Spleen (tissue), 11 donors: ENCODE measurements around the gene SERINC3. TPM values are rescaled to one million over a fixed set of nuclear protein-coding genes. Genes with fewer than 3 reads are reported as not detected.

Experiments
- DNase-seq: peaks from one replicate; pipeline ENCODE4 v3.0.0-alpha.2; 2020
- H3K27ac ChIP-seq, 8 donors: fragments of 200-600 bp; sonication (generic) in 7 of 8; 1 replicate in 4 of 8; 2 replicates in 4 of 8; pipeline versions ENCODE4 v1.5.0 to v1.8.0; 2016 to 2021; ENCODE audit warnings: inconsistent platforms in 4 of 8, mild to moderate bottlenecking in 4 of 8, moderate library complexity in 1 of 8
- H3K27me3 ChIP-seq, 7 donors: fragments of 200-600 bp; sonication (generic) in 6 of 7; replicated peaks in 1 of 7; 1 replicate in 4 of 7; 2 replicates in 3 of 7; pipeline versions ENCODE4 v1.5.0 to v1.8.0; 2016 to 2021; ENCODE audit warnings: inconsistent platforms in 3 of 7, mild to moderate bottlenecking in 1 of 7
- H3K36me3 ChIP-seq, 6 donors: fragments of 200-600 bp; sonication (generic) in 5 of 6; 1 replicate in 4 of 6; 2 replicates in 2 of 6; pipeline versions ENCODE4 v1.5.0 to v1.8.0; 2016 to 2021; ENCODE audit warnings: inconsistent platforms in 2 of 6
- H3K4me1 ChIP-seq, 6 donors: fragments of 200-600 bp; sonication (generic) in 5 of 6; 1 replicate in 3 of 6; 2 replicates in 3 of 6; pipeline versions ENCODE4 v1.5.0 to v1.8.0; 2016 to 2021; ENCODE audit warnings: inconsistent platforms in 3 of 6
- H3K4me3 ChIP-seq, 8 donors: fragments of 200-600 bp; sonication (generic) in 7 of 8; 1 replicate in 4 of 8; 2 replicates in 4 of 8; pipeline versions ENCODE4 v1.5.0 to v1.8.0; 2016 to 2021; ENCODE audit warnings: inconsistent platforms in 4 of 8, mild to moderate bottlenecking in 4 of 8, moderate library complexity in 2 of 8
- H3K9me3 ChIP-seq, 8 donors: fragments of 200-600 bp; sonication (generic) in 7 of 8; 1 replicate in 4 of 8; 2 replicates in 4 of 8; pipeline versions ENCODE4 v1.5.0 to v1.8.0; 2016 to 2021; ENCODE audit warnings: inconsistent platforms in 4 of 8
- POLR2A ChIP-seq, 3 donors: fragments of 450-650 bp; IDR thresholded peaks; one replicate each; pipeline ENCODE4 v1.5.1; 2017; ENCODE audit warnings: antibody characterized with exemption in 3 of 3, mild to moderate bottlenecking in 1 of 3
- POLR2AphosphoS5 ChIP-seq, 3 donors: sonication (generic); formaldehyde crosslinking; IDR thresholded peaks; one replicate each; pipeline ENCODE4 v1.5.1; 2017; ENCODE audit warnings: antibody characterized with exemption in 3 of 3
- WGBS, 5 donors: extraction: QIAGEN DNeasy Blood & Tissue Kit in 3 of 5; methylation state at CpG; one replicate each; pipeline versions ENCODE4 v1.1.5 to v1.1.7; 2013 to 2018; 5-methylcytosine and 5-hydroxymethylcytosine counted together
- intact Hi-C: fragments of 100-400 bp; cut with DNase I; formaldehyde crosslinking; loops from one replicate; pipeline ENCODE4 v1.15.0; 2023; ENCODE audit warnings: low total_unique reads
- polyA plus RNA-seq, 3 donors: library from polyadenylated mRNA; stranded (reverse); fragments of 200-250 nt; gene quantifications; one replicate each; pipeline ENCODE4 v1.2.1, GENCODE V29; 2013
- total RNA-seq, 7 donors: library from RNA; depleted of rRNA in 3 of 7; stranded (reverse); fragments of >200 nt in 3 of 7; fragmentation: NEBNext Ultra II Directional in 4 of 7; extraction: Animal tissue kit (Norgen Biotek cat#: 25700) in 4 of 7; gene quantifications; one replicate each; pipeline versions ENCODE4 v1.1.0 to v1.2.1, GENCODE V29; 2016 to 2021
- TF ChIP-seq, protein P1 (sequence below), 11 experiments: fragments of 200-600 bp in 7 of 11; fragments of 450-650 bp in 4 of 11; sonication (generic) in 4 of 11; IDR thresholded peaks in 8 of 11; conservative IDR thresholded peaks in 3 of 11; 1 replicate in 7 of 11; 2 replicates in 4 of 11; pipeline versions ENCODE4 v1.4.0 to v1.8.0; 2016 to 2021; ENCODE audit warnings: antibody characterized with exemption in 11 of 11, inconsistent platforms in 4 of 11, mild to moderate bottlenecking in 1 of 11
- donor health status: healthy with polysubstance abuse.
- donor health status: DM: no; HTN: no; CAD: no; lungs with moderate emphysema.
- donor health status: DM: no; HTN: no; CAD: no.
- donor health status: Bipolar disorder and iron deficiency.
- donor health status: healthy.
- donor health status: DM: no; HTN: no; CAD: no.
- donor health status: DM: yes; HTN: yes; CAD: no.

SERINC3 gene
- total and polyA plus RNA-seq, 10 donors, result 14.5 to 117 (median 85.5) TPM

- TF ChIP-seq POLR2A (IDR thresholded peaks at IDR 0.05) (no peak), POLR2AphosphoS5 (IDR thresholded peaks at IDR 0.05) (no peak)
- TF ChIP-seq, protein P1, sequence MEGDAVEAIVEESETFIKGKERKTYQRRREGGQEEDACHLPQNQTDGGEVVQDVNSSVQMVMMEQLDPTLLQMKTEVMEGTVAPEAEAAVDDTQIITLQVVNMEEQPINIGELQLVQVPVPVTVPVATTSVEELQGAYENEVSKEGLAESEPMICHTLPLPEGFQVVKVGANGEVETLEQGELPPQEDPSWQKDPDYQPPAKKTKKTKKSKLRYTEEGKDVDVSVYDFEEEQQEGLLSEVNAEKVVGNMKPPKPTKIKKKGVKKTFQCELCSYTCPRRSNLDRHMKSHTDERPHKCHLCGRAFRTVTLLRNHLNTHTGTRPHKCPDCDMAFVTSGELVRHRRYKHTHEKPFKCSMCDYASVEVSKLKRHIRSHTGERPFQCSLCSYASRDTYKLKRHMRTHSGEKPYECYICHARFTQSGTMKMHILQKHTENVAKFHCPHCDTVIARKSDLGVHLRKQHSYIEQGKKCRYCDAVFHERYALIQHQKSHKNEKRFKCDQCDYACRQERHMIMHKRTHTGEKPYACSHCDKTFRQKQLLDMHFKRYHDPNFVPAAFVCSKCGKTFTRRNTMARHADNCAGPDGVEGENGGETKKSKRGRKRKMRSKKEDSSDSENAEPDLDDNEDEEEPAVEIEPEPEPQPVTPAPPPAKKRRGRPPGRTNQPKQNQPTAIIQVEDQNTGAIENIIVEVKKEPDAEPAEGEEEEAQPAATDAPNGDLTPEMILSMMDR (IDR thresholded peaks at IDR 0.05 in 8 of 11, conservative IDR thresholded peaks at IDR 0.05 in 3 of 11), result no peak
- no peak overlapping the region for H3K4me3 ChIP-seq
- H3K9me3 ChIP-seq, result no peaks in the 10 kb centered on the region
- no peaks in the 10 kb centered on the region for H3K27me3 ChIP-seq
- peaks cover 4 to 17% (median 15%) of the 10 kb centered on the region in 6 donors for H3K4me1 ChIP-seq
- H3K36me3 ChIP-seq, result no peaks in the 10 kb centered on the region
- H3K27ac ChIP-seq, result no peak overlapping the region
- no peak for DNase-seq
- WGBS, 5 donors, result 77 to 85% (median 83%) methylated on average over 2 of the region's 2 CpGs
- intact Hi-C loops, result no loop called here
Observed at GRCh38 chr20:44471481-44471882, 50.4 kb downstream of the SERINC3 start.

GRCh38 chr20:44470327-44470726 lies 51.5 kb downstream of the SERINC3 start:
- Histone ChIP-seq H3K27me3 (no peaks in the 10 kb centered on the region), H3K4me3 (no peak overlapping the region), H3K4me1 (peaks cover 0 to 6% (median 5%) of the 10 kb centered on the region in 6 donors), H3K36me3 (no peaks in the 10 kb centered on the region), H3K27ac (no peak overlapping the region), H3K9me3 (no peaks in the 10 kb centered on the region)
- TF ChIP-seq POLR2AphosphoS5 (IDR thresholded peaks at IDR 0.05), result no peak
- no peak for TF ChIP-seq POLR2A (IDR thresholded peaks at IDR 0.05)
- TF ChIP-seq, protein P1 (IDR thresholded peaks at IDR 0.05 in 8 of 11, conservative IDR thresholded peaks at IDR 0.05 in 3 of 11), result no peak
- 49 to 75% (median 58%) methylated on average over 5 of the region's 5 CpGs for WGBS, 5 donors
- intact Hi-C loops, result no loop called here
- DNase-seq, result no peak

DNA sequence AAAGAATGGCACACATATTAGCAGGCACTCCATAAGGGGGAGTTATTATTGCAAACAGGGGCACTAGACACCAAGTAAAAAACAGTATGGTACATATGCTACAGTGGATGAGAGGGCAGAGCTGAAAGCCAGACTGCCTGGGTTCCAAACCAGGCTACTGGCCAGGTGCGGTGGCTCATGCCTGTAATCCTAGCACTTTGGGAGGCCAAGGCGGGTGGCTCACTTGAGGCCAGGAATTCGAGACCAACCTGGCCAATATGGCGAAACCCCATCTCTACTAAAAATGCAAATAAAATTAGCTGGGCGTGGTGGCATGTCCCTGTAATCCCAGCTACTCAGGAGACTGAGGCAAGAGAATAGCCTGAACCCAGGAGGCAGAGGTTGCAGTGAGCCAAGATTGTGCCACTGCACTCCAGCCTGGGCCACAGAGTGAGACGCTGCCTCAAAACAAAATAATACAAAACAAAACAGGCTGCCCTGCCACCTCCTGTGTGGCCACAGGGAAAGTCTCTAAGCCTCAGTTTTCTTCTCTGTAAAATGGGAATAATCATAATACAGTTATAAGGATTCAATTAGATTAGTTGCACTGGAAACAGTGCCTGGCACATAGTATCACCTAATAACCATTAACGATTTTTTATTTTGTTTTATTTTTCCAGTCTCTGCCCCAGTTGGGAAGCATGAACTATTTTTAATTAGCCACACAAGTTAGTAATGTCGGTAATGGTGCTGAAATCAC lies 53.7 kb downstream of the SERINC3 start:
- TF ChIP-seq, protein P1 (IDR thresholded peaks at IDR 0.05 in 8 of 11, conservative IDR thresholded peaks at IDR 0.05 in 3 of 11), result no peak
- TF ChIP-seq POLR2AphosphoS5 (IDR thresholded peaks at IDR 0.05) (no peak), POLR2A (IDR thresholded peaks at IDR 0.05) (no peak)
- Histone ChIP-seq H3K27ac (no peak overlapping the region), H3K36me3 (no peaks in the 10 kb centered on the region), H3K9me3 (no peaks in the 10 kb centered on the region), H3K4me3 (no peak overlapping the region), H3K4me1 (no peaks in the 10 kb centered on the region), H3K27me3 (no peaks in the 10 kb centered on the region)
- no peak for DNase-seq
- intact Hi-C loops, result no loop called here
- 87 to 96% (median 90%) methylated on average over 8 of the region's 8 CpGs for WGBS, 5 donors

GRCh38 chr20:44467289-44467883 lies 54.5 kb downstream of the SERINC3 start:
- WGBS, 5 donors, result 70 to 84% (median 75%) methylated on average over 8 to 12 of the region's 12 CpGs
- intact Hi-C loops, result no loop called here

More at GRCh38 chr20:44467289-44467883, 54.5 kb downstream of the SERINC3 start:
- H3K4me3 ChIP-seq, result no peak overlapping the region
- H3K9me3 ChIP-seq, result no peaks in the 10 kb centered on the region
- no peak overlapping the region for H3K27ac ChIP-seq
- no peak for TF ChIP-seq POLR2AphosphoS5 (IDR thresholded peaks at IDR 0.05)
- TF ChIP-seq POLR2A (IDR thresholded peaks at IDR 0.05), result no peak
- TF ChIP-seq, protein P1 (IDR thresholded peaks at IDR 0.05 in 8 of 11, conservative IDR thresholded peaks at IDR 0.05 in 3 of 11), result no peak
- no peaks in the 10 kb centered on the region for H3K27me3 ChIP-seq
- H3K36me3 ChIP-seq, result no peaks in the 10 kb centered on the region
- DNase-seq, result no peak
- H3K4me1 ChIP-seq, result no peaks in the 10 kb centered on the region
